ENCODE measurements around the gene SMYD5. TPM values are rescaled to one million over a fixed set of nuclear protein-coding genes. Genes with fewer than 3 reads are reported as not detected.

SMYD5 gene
- total and polyA plus RNA-seq, 2 experiments from 2014 or later = 15.0 to 20.1 TPM

- Histone ChIP-seq H3K4me2 (ENCODE audit: unreplicated experiment) (no peak overlapping the region), H3K9me3 (ENCODE audit: low read depth) (no peaks in the 10 kb centered on the region), H3F3A (ENCODE audit: insufficient read depth) (peaks cover 19% of the 10 kb centered on the region), H3K79me2 (ENCODE audit: insufficient read depth) (peaks cover 7% of the 10 kb centered on the region), H3K36me3 (ENCODE audit: low read depth) (no peaks in the 10 kb centered on the region), H3K4me1 (ENCODE audit: insufficient read depth) (peaks cover 2% of the 10 kb centered on the region), H3K4me3 (no peak overlapping the region), H3K27me3 (replicated peaks; ENCODE audit: insufficient read depth) (0 out of 2 replicates have a peak, but pooled peaks cover 16% of the 10 kb centered on the region), H3K9ac (no peak overlapping the region), H3K9me2 (ENCODE audit: insufficient read depth) (no peaks in the 10 kb centered on the region), H4K20me1 (ENCODE audit: insufficient read depth) (no peaks in the 10 kb centered on the region), H2AFZ (no peak overlapping the region), H3K27ac (no peak overlapping the region)
- DNase-seq = no peak
- in situ Hi-C loops (cut with MboI) = no loop called here
- TF ChIP-seq EZH2 (IDR thresholded peaks at IDR 0.05; ENCODE audit: insufficient read depth, poor library complexity, severe bottlenecking) (no peak), EZH2phosphoT487 (IDR thresholded peaks at IDR 0.05; ENCODE audit: insufficient read depth, low read depth) (no peak)
- 72 to 75% methylated on average over 4 of the region's 4 CpGs for WGBS, 2 experiments (ENCODE audit: low coverage in 1 of 2, low lambda C conversion rate in 2 of 2, missing lambda C conversion rate in 2 of 2)
Observed at GRCh38 chr2:73210019-73210418, 4.0 kb upstream of the SMYD5 start.

GRCh38 chr2:73210696-73211095, 3.3 kb upstream of the SMYD5 start:
- Histone ChIP-seq H3K9me3 (ENCODE audit: low read depth) (no peaks in the 10 kb centered on the region), H3K36me3 (ENCODE audit: low read depth) (no peaks in the 10 kb centered on the region), H3K79me2 (ENCODE audit: insufficient read depth) (peaks cover 14% of the 10 kb centered on the region), H3K27ac (no peak overlapping the region), H2AFZ (no peak overlapping the region), H3K9me2 (ENCODE audit: insufficient read depth) (no peaks in the 10 kb centered on the region), H3F3A (ENCODE audit: insufficient read depth) (peaks cover 19% of the 10 kb centered on the region), H3K4me2 (ENCODE audit: unreplicated experiment) (no peak overlapping the region), H4K20me1 (ENCODE audit: insufficient read depth) (no peaks in the 10 kb centered on the region), H3K9ac (no peak overlapping the region), H3K27me3 (replicated peaks; ENCODE audit: insufficient read depth) (0 out of 2 replicates have a peak, but pooled peaks cover 9% of the 10 kb centered on the region), H3K4me1 (ENCODE audit: insufficient read depth) (peaks cover 9% of the 10 kb centered on the region), H3K4me3 (no peak overlapping the region)
- DNase-seq = no peak
- TF ChIP-seq EZH2 (IDR thresholded peaks at IDR 0.05; ENCODE audit: insufficient read depth, poor library complexity, severe bottlenecking) (no peak), EZH2phosphoT487 (IDR thresholded peaks at IDR 0.05; ENCODE audit: insufficient read depth, low read depth) (no peak)
- in situ Hi-C loops (cut with MboI) = no loop called here
- 71 to 72% methylated on average over 6 of the region's 6 CpGs for WGBS, 2 experiments (ENCODE audit: low coverage in 1 of 2, low lambda C conversion rate in 2 of 2, missing lambda C conversion rate in 2 of 2)

- peak overlapping the region; percentile 6; the same call in 1 of the 2 replicates for H3K27ac ChIP-seq
- no peak overlapping the region for H3K4me2 ChIP-seq (ENCODE audit: unreplicated experiment)
- H3K4me3 ChIP-seq = no peak overlapping the region
- H3K4me1 ChIP-seq (ENCODE audit: insufficient read depth) = peaks cover 11% of the 10 kb centered on the region
- no peak overlapping the region for H3K9ac ChIP-seq
- peaks cover 19% of the 10 kb centered on the region for H3F3A ChIP-seq (ENCODE audit: insufficient read depth)
- TF ChIP-seq EZH2phosphoT487 (IDR thresholded peaks at IDR 0.05; ENCODE audit: insufficient read depth, low read depth) = no peak
- no peak for TF ChIP-seq EZH2 (IDR thresholded peaks at IDR 0.05; ENCODE audit: insufficient read depth, poor library complexity, severe bottlenecking)
- no peak for DNase-seq
- H3K9me3 ChIP-seq (ENCODE audit: low read depth) = no peaks in the 10 kb centered on the region
- H3K9me2 ChIP-seq (ENCODE audit: insufficient read depth) = no peaks in the 10 kb centered on the region
- no peaks in the 10 kb centered on the region for H3K36me3 ChIP-seq (ENCODE audit: low read depth)
- no peaks in the 10 kb centered on the region for H4K20me1 ChIP-seq (ENCODE audit: insufficient read depth)
- peak overlapping the region; percentile 93; the same call in 1 of the 2 replicates for H2AFZ ChIP-seq
- H3K79me2 ChIP-seq (ENCODE audit: insufficient read depth) = peaks cover 28% of the 10 kb centered on the region
- WGBS, 2 experiments (ENCODE audit: low coverage in 1 of 2, low lambda C conversion rate in 2 of 2, missing lambda C conversion rate in 2 of 2) = 54 to 56% methylated on average over 7 of the region's 7 CpGs
- H3K27me3 ChIP-seq (replicated peaks; ENCODE audit: insufficient read depth) = 0 out of 2 replicates have a peak, but pooled peaks cover 1% of the 10 kb centered on the region
- in situ Hi-C loops (cut with MboI) = no loop called here
Observed at GRCh38 chr2:73212098-73212447, 2.0 kb upstream of the SMYD5 start.

GRCh38 chr2:73212448-73213176, 1.4 kb upstream of the SMYD5 start:
- no peaks in the 10 kb centered on the region for H3K27me3 ChIP-seq (replicated peaks; ENCODE audit: insufficient read depth)
- H3K9me3 ChIP-seq (ENCODE audit: low read depth) = no peaks in the 10 kb centered on the region
- no peak overlapping the region for H3K9ac ChIP-seq
- H4K20me1 ChIP-seq (ENCODE audit: insufficient read depth) = no peaks in the 10 kb centered on the region
- in situ Hi-C loops (cut with MboI) = no loop called here
- H3F3A ChIP-seq (ENCODE audit: insufficient read depth) = peaks cover 19% of the 10 kb centered on the region
- H3K4me2 ChIP-seq (ENCODE audit: unreplicated experiment) = no peak overlapping the region
- peak overlapping the region; percentile 93 for H2AFZ ChIP-seq
- DNase-seq = peak; percentile 86
- H3K79me2 ChIP-seq (ENCODE audit: insufficient read depth) = peaks cover 33% of the 10 kb centered on the region
- no peaks in the 10 kb centered on the region for H3K36me3 ChIP-seq (ENCODE audit: low read depth)
- no peaks in the 10 kb centered on the region for H3K9me2 ChIP-seq (ENCODE audit: insufficient read depth)
- peaks cover 11% of the 10 kb centered on the region for H3K4me1 ChIP-seq (ENCODE audit: insufficient read depth)
- TF ChIP-seq EZH2phosphoT487 (IDR thresholded peaks at IDR 0.05; ENCODE audit: insufficient read depth, low read depth) (no peak), EZH2 (IDR thresholded peaks at IDR 0.05; ENCODE audit: insufficient read depth, poor library complexity, severe bottlenecking) (no peak)
- H3K27ac ChIP-seq = peak overlapping the region; percentile 6; the same call in 1 of the 2 replicates
- no peak overlapping the region for H3K4me3 ChIP-seq
- WGBS, 2 experiments (ENCODE audit: low coverage in 1 of 2, low lambda C conversion rate in 2 of 2, missing lambda C conversion rate in 2 of 2) = 51 to 61% methylated on average over 15 to 20 of the region's 20 CpGs
